IPS DF 4.7 (cell line): ENCODE measurements around the gene SLC35D2.
"Not testable (repeated sequence)": the region's sequence is repeated elsewhere in the genome, so short reads cannot be mapped to it uniquely, and the experiment has no call there.

Source experiments
- DNase-seq: peaks from one replicate; pipeline ENCODE4 v3.0.0-alpha.2; 2013; ENCODE audit warnings: low spot score; ENCODE audit errors: extremely low read depth

Gene SLC35D2

DNA sequence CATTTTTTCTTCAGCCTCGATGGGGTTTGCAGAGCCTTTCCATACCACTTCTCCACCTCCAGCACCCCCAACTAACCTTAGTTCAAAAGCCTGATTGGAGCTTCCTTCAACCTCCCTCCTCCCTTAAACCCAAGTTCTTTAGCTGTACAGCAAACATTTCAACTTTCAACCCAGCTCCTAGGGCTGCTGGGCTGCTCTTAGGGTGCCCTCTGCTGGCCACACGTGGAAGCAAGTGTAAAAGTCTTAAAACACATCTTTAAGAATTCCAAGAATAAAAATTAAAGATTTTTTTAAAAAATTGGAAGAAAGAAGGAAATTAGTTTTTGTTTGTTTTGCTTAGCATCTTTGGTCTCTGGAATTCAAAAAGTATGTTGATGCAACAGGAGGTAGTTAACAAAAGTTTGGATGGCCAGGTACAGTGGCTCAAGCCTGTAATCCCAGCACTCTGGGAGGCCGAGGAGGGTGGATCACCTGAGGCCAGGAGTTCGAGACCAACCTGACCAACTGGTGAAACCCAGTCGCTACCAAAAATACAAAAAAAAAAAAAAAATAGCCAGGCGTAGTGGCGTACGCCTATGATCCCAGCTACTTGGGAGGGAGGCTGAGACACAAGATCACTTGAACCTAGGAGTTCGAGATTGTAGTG, 66.1 kb downstream of the SLC35D2 start:
- no peak for DNase-seq

DNA sequence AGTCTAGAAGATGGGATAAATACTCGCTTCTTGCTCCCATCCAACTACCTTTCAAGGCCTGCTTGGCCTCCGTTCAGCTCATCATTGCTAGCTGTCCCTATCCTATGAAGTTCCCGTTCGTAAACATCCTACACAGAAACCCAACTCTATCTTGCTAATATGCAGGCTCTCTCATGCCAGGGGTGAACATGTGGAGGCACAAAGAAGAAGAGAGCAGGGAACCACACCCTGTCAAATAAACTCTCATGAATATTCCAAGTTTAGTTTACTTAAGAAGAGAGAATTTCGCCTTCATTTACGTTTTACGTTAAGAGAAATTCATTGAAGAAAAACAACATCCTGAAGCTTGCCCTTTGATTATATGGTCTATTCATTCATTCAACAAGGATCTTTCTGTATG, 73.7 kb downstream of the SLC35D2 start:
- no peak for DNase-seq

DNA sequence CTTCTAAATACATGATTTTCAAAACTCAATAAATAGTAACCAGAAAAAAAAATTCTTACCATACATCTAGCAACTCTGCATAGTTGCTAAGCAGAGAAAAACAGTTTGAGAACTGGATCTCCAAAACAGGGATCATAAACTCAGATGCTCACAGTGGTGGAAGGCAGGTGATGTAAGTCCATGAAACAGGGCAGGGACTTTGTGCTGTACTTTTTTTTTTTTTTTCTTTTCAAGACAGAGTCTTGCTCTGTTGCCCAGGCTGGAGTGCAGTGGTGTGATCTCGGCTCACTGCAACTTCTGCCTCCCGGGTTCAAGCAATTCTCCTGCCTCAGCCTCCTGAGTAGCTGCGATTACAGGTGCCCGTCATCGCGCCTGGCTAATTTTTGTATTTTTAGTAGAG, 76.6 kb downstream of the SLC35D2 start:
- DNase-seq: not testable (repeated sequence)

DNA sequence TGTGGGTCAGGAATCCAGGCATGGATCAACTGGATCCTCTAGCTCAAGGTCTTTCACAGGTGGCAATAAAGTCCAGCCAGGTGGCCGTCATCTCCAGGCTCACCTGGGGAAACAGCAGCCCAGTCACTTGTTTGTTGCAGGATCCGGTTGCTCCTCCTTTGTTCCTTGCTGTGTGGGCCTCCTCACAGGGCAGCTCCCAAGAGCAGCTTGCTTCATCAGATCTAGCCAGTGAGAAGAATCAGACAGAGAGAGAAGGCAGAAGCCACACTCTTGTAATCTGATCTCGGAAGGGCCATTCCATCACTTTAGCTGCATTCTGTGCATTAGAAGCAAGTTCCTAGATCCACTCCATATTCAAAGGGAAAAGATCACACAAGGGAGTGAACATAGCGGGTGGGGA, 78.3 kb downstream of the SLC35D2 start:
- no peak for DNase-seq

DNA sequence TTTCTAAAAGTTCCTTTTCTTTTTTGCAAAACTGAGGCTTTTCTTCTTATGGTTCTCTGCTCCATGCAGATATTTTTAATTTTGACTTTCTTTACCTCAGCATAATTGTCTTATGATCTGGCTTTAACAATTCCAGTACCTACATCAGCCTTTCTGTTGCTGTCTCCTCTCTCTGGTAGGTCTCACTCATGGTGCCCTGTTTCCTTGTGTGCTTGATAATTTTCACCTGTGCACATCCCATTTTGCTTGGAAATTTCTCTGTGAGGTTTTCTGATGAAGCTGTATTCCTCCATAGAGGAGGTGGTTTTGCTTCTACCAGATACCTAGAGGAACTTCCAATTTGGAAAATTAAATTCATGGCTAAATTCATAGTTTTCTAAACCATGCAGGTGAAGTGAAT, 79.3 kb downstream of the SLC35D2 start:
- no peak for DNase-seq

DNA sequence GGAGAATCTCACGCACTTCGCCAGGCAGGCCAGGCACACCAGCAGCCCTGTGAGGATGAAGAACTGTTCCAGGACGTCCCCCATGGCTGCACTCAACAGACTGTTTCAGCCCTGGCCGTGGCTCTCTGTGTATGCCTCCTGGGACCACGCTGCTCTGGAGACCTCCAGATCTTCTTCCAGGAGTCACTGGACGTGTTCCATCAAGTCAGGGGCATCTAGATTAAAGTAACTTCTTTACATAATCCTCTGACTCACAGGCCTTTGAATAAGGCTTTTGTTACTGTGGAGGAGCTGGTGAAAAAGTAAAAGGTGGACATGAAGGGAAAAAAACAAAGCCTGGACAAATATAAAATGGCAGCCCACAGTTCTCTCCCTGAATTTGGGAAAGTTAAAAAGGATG, 81.5 kb downstream of the SLC35D2 start, which contains the start of gene HSD17B3:
HSD17B3 (minus strand) TSS at position 156 of the 400 bp plus-strand sequence; CDS start at position 84, 72 bp downstream.
- DNase-seq: no peak

DNA sequence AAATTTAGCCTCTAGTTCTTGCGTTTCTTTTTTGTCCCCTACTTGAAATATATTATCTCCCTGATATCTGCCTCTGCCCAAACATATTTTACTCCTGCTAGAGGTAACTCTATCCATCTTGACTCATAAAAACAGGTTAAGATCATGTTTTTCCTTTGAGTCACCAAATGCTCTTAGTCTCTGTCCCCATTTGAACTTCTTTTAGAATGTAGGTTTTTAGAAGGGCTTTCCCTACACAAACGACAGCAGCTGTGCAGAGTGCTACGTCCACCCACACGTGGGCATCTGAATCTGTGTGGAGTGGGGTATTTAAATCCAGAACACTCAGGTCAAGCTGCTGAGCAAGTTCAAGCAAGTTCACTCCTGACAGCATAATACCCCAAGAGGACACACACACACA, 83.7 kb downstream of the SLC35D2 start:
- DNase-seq: no peak

DNA sequence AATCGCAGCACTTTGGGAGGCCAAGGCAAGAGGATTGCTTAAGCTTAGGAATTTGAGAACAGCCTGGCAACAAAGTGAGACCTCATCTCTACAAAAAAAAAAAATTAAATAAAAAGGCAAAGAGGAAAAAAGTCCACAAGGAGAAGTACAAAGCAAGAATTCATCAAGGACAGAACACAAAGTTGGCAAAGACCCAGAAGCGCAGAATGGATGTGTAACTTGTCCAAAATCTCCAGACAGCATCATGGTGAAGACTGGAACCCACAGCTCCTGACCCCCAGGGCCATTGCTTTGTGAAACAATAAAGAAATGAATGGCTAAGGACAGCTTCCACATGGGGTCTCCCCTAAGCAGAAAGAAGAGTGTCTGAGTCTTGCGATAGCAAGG, 89.4 kb downstream of the SLC35D2 start:
- no peak for DNase-seq

DNA sequence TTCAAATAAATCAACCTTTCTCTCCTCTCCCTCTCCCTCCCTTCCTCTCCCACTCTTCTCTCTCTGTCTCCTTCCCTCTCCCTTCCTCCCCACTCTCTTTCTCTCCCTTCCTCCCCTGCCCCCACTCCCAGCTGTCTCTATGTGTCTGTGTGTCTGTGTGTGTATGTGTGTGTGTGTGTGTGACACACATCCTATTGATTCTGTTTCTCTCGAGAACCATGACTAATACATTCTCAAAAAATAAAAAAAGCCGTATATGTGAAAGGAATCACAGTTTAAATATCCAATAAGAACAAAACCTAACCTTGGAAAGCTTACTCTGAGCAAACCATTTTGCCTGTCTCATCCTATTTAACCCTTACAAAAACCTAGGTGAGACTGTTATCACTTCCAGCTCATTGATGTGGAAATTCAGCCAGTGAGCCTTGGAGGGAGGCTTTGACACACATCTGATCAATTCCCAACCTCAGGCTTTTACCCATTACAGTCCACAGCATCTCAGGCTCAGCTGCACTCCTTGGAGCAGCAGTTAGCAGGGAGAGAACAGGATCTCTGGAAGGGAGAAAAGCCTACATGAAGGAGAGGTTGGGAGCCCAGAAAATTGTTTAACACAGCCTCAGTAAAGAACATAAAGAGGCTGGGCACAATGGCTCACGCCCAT, 89.9 kb downstream of the SLC35D2 start:
- DNase-seq: no peak

DNA sequence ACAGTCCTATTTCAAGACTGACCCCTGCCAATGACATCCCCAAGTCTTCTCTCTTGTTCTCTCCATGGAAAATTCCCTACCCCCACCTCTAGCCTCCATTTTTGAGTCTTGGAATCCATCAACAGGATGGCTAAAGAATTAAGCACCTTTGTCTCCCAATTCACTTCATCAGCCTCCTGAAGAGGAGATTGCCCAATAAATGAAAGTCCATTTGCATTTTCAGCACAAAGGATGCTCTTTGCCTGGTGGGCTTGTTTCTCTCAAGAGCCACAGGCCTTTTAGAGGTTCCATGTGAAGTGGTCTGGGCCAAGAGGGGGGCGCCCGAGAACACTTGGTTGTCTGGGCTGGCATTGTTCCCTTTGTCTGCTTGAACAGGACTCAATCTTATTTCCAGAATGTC, 94.1 kb downstream of the SLC35D2 start:
- no peak for DNase-seq

DNA sequence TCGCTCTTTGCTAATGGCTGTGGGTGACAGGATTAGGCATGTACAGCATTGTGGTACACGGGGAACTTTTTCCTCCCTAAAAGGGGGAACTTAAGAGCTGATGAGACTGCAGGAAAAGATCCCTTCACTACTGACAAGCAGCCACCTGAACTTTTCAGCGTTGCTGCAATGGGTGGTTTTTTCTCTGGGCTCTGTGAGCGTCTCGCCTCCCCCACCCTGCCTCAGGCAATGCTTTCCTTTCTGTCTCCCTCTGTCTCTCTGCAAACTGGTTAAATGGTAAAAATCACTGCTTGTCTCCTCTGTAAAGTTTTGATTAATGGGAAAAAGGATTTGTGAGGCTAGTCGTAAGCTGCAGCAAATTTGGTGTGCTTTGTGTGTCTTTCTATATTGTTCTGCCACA, 101.9 kb downstream of the SLC35D2 start:
- DNase-seq: no peak

DNA sequence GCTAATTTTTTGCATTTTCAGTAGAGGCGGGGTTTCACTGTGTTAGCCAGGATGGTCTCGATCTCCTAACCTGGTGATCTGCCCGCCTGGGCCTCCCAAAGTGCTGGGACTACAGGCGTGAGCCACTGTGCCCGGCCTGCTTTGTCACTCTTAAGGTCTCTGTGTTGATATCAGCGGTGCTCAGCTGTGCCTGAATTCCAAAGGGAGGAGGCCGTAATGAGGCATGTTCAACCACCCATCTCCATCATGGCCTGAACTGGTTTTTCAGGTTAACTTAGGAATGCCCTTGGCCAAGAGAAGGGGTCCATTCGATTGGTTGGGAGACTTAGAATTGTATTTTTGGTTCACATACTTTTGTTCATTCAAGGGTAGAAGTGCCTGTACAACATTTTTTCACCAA, 103.6 kb downstream of the SLC35D2 start:
- no peak for DNase-seq

DNA sequence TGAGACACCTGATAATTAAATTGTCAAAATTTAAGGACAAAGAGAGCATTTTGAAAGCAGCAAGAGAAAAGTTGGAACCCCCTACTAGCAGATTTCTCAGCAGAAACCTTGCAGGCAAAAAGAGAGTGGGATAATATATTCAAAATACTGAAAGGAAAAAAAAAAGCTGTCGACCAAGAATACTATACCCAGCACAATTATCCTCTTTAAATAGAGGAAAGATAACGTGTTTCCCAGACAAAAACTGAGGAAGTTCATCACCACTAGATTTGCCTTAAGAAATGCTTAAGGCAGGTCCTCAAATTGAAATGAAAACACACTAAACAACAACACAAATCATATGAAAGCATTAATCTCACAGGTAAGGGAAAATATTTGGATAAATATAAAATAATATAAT, 108.6 kb downstream of the SLC35D2 start:
- DNase-seq: no peak
